K562 (cell line): ENCODE data around the gene FAM124B. TPM values are rescaled to one million over a fixed set of nuclear protein-coding genes. Genes with fewer than 3 reads are reported as not detected.

Source experiments
- ATAC-seq: fragments of 200-7000 bp; cut with Tn5 transposase; 3 replicates; pipeline ENCODE4 v1.9.1; 2020; ENCODE audit warnings: moderate library complexity
- BruUV-seq: library from RNA; stranded (reverse); fragments of 400-500 nt; replicated peaks from 2 replicates; lab custom pipeline; 2021; lab: Mats Ljungman, UMichigan
- CTCF ChIA-PET: fragments of 300-600 bp; formaldehyde crosslinking; extraction: SDS; loops from one replicate; lab custom pipeline; 2021; ENCODE audit warnings: low intra/inter-chr PET ratio; lab: Yijun Ruan, JAX
- POLR2A ChIA-PET: fragments of 300-600, 350-650 bp; sonication (Branson Sonifier 250); formaldehyde crosslinking; extraction: SDS; loops from one replicate; lab custom pipeline; 2021; ENCODE audit warnings: antibody characterized with exemption, inconsistent platforms; lab: Yijun Ruan, JAX
- DNase-seq, 4 experiments: peaks; one replicate each; pipeline versions ENCODE4 v3.0.0 to v3.0.0-alpha.2; 2011 to 2018; ENCODE audit warnings: low spot score in 3 of 4, mixed read lengths in 3 of 4; ENCODE audit errors: extremely low read depth in 1 of 4
- FAIRE-seq: peaks from 2 replicates; lab custom pipeline; 2011; peaks lifted over from hg19 to GRCh38; lab: Jason Lieb, UNC
- H2AFZ ChIP-seq: 2 replicates; pipeline ENCODE4 v1.6.0; 2011; ENCODE audit warnings: low read depth, low read length, control low read depth, inconsistent platforms
- H3K27ac ChIP-seq: fragments of 200-600 bp; 3 replicates; pipeline ENCODE4 v1.8.0; 2011; ENCODE audit warnings: low read depth, mild to moderate bottlenecking, control low read depth, inconsistent platforms, low read length, moderate library complexity, mixed read lengths; ENCODE audit errors: extremely low read depth
- H3K27me3 ChIP-seq, 2 experiments: fragments of 300-600 bp in 1 of 2; 2 replicates in 1 of 2; 3 replicates in 1 of 2; pipeline versions ENCODE4 v1.6.0 to v1.8.0; 2011; ENCODE audit warnings: inconsistent platforms in 2 of 2, low read length in 2 of 2, mild to moderate bottlenecking in 1 of 2, mixed read lengths in 1 of 2, moderate library complexity in 1 of 2; ENCODE audit not compliant: control insufficient read depth in 2 of 2, insufficient read depth in 2 of 2
- H3K36me3 ChIP-seq: fragments of 300-600 bp; 3 replicates; pipeline ENCODE4 v1.8.0; 2011; ENCODE audit warnings: mild to moderate bottlenecking, low read length, inconsistent platforms; ENCODE audit not compliant: control insufficient read depth, insufficient read depth
- H3K4me1 ChIP-seq, 2 experiments: fragments of 200-600 bp in 1 of 2; replicated peaks in 1 of 2; 2 replicates in 1 of 2; 3 replicates in 1 of 2; pipeline versions ENCODE4 v1.5.1 to v1.8.0; 2011; ENCODE audit warnings: inconsistent platforms in 2 of 2, low read length in 2 of 2, mild to moderate bottlenecking in 1 of 2, mixed read lengths in 1 of 2, moderate library complexity in 1 of 2; ENCODE audit not compliant: control insufficient read depth in 2 of 2, insufficient read depth in 2 of 2
- H3K4me2 ChIP-seq: 2 replicates; pipeline ENCODE4 v1.6.1; 2011; ENCODE audit warnings: low read length, control low read depth, inconsistent platforms, mixed read lengths; ENCODE audit not compliant: insufficient read depth
- H3K4me3 ChIP-seq: fragments of 200-600 bp; sonication (generic), shearing (Covaris generic); 2 replicates; pipeline ENCODE4 v1.5.1; 2016; ENCODE audit warnings: control low read depth, inconsistent platforms
- H3K79me2 ChIP-seq: fragments of 200-600 bp; 3 replicates; pipeline ENCODE4 v1.8.0; 2011; ENCODE audit warnings: low read length, inconsistent platforms; ENCODE audit not compliant: control insufficient read depth, insufficient read depth
- H3K9ac ChIP-seq, 2 experiments: 2 replicates each; pipeline versions ENCODE4 v1.6.0 to v1.6.1; 2011; ENCODE audit warnings: low read depth in 2 of 2, low read length in 2 of 2, control low read depth in 1 of 2, inconsistent platforms in 1 of 2, mild to moderate bottlenecking in 1 of 2, mixed read lengths in 1 of 2; ENCODE audit not compliant: insufficient read depth in 1 of 2
- H3K9me1 ChIP-seq: one replicate; pipeline ENCODE4 v1.6.0; 2011; ENCODE audit warnings: inconsistent platforms, mild to moderate bottlenecking, low read length, moderate library complexity; ENCODE audit not compliant: control insufficient read depth, insufficient read depth
- H3K9me3 ChIP-seq: replicated peaks from 2 replicates; pipeline ENCODE4 v1.5.1; 2011; ENCODE audit warnings: low read depth, low read length, inconsistent platforms; ENCODE audit not compliant: control insufficient read depth, insufficient read depth
- H4K20me1 ChIP-seq: replicated peaks from 2 replicates; pipeline ENCODE4 v1.6.1; 2011; ENCODE audit warnings: low read length, inconsistent platforms, mixed read lengths; ENCODE audit not compliant: control insufficient read depth, insufficient read depth
- BHLHE40 ChIP-seq: IDR thresholded peaks from 2 replicates; pipeline ENCODE4 v1.6.1; 2011; ENCODE audit warnings: low read length, improper control_type of control experiment
- CHCHD3 ChIP-seq: fragments of 250-450 bp; sonication (Bioruptor Pico); IDR thresholded peaks from 2 replicates; pipeline ENCODE4 v2.1.2; 2022; ENCODE audit warnings: mild to moderate bottlenecking
- KDM4B ChIP-seq, 2 experiments: fragments of 450-650 bp in 1 of 2; sonication (generic) in 1 of 2; IDR thresholded peaks; 2 replicates each; pipeline ENCODE4 v1.6.1; 2016 to 2017; ENCODE audit warnings: borderline replicate concordance in 2 of 2, antibody characterized with exemption in 1 of 2, low read depth in 1 of 2, mild to moderate bottlenecking in 1 of 2
- KHSRP ChIP-seq: fragments of 450-650 bp; IDR thresholded peaks from 2 replicates; pipeline ENCODE4 v1.6.1; 2017
- SETDB1 ChIP-seq: IDR thresholded peaks from one replicate; pipeline ENCODE4 v1.6.1; 2012; ENCODE audit warnings: low read length, control low read depth, inconsistent platforms
- TAF7 ChIP-seq: fragments of 450-650 bp; IDR thresholded peaks from 2 replicates; pipeline ENCODE4 v1.6.1; 2016; ENCODE audit warnings: missing genetic modification characterization, missing compliant biosample characterization
- ZFP30 ChIP-seq: fragments of 250-450 bp; sonication (Bioruptor Pico); IDR thresholded peaks from 2 replicates; pipeline ENCODE4 v1.8.0; 2022; ENCODE audit warnings: moderate library complexity, mild to moderate bottlenecking, inconsistent platforms, borderline replicate concordance
- ZNF23 ChIP-seq: fragments of 250-450 bp; sonication (Bioruptor Pico); IDR thresholded peaks from 2 replicates; pipeline ENCODE4 v1.4.0; 2020; ENCODE audit warnings: mild to moderate bottlenecking
- ZNF253 ChIP-seq: fragments of 250-450 bp; sonication (Bioruptor Pico); conservative IDR thresholded peaks from 2 replicates; pipeline ENCODE4 v1.6.1; 2021; ENCODE audit warnings: mild to moderate bottlenecking
- ZNF76 ChIP-seq: fragments of 250-450 bp; sonication (Bioruptor Pico); IDR thresholded peaks from 2 replicates; pipeline ENCODE4 v1.4.0; 2020; ENCODE audit warnings: mild to moderate bottlenecking, moderate library complexity, borderline replicate concordance
- WGBS: fragments of 100-300 bp; shearing (Covaris generic); methylation state at CpG from one replicate; pipeline ENCODE4 v1.1.6; 2016; ENCODE audit warnings: low coverage, mixed read lengths; ENCODE audit not compliant: insufficient coverage; ENCODE audit errors: missing lambda C conversion rate; 5-methylcytosine and 5-hydroxymethylcytosine counted together
- in situ Hi-C: fragments of 300-500 bp; cut with MboI; formaldehyde crosslinking; loops from 4 replicates; pipeline ENCODE4 v1.15.0; 2018; ENCODE audit warnings: inconsistent platforms, mixed read lengths
- intact Hi-C: fragments of 100-400 bp; cut with micrococcal nuclease; formaldehyde crosslinking; loops from 2 replicates; pipeline ENCODE4 v1.14.2; 2022
- polyA plus RNA-seq, 8 experiments: library from polyadenylated mRNA; depleted of rRNA in 4 of 8; stranded (reverse) in 5 of 8; unstranded in 3 of 8; fragments of >200 nt; fragmentation: Nextera tagmentation in 2 of 8; fragmentation: Illumina TruSeq in 1 of 8; extraction: Ambion mirVana in 2 of 8; extraction: Trizol in 1 of 8; gene quantifications; 2 replicates each; pipeline versions ENCODE4 v1.2.1 to v1.2.3, GENCODE V29; 2011 to 2014; ENCODE audit warnings: inconsistent platforms in 1 of 8, missing spikeins in 1 of 8
- total RNA-seq, 7 experiments: library from RNA; depleted of rRNA in 6 of 7; stranded (reverse); fragments of >200 nt in 6 of 7; fragmentation: Illumina TruSeq in 2 of 7; extraction: Trizol in 2 of 7; gene quantifications; 2 replicates each; pipeline versions ENCODE4 v1.2.1 to v1.2.3, GENCODE V29; 2011 to 2021; ENCODE audit warnings: low replicate concordance in 1 of 7

FAM124B gene
- total and polyA plus RNA-seq, 9 of the 15 experiments (the other 6 are each of a cell fraction or from before 2014, with no cell fraction given): 6.2 to 21.4 (median 9.3) TPM

DNA sequence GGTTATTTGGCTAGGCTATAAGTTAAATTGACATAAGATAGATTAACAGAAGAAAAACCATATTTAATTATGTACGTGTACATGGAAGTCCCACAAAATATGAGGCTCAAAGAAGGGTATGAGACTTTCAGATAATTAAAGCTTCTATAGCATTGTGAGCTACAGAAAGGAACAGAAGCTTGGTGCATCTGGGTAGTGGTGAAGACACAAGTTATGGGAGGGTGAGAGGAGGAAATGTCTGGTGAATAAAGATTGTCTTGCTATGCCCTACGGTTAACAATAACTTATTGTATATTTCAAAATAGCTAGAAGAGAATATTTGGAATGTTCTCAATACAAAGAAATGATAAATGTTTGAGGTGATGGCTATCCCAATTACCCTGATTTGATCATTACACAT lies 6.8 kb upstream of the FAM124B start:
- FAIRE-seq: no peak
- H3K4me3 ChIP-seq: no peak overlapping the region
- no peaks in the 10 kb centered on the region for H3K9me1 ChIP-seq
- ChIA-PET CTCF (no interaction called here), POLR2A (no interaction called here)
- no peak overlapping the region for H2AFZ ChIP-seq
- in situ Hi-C loops (no loop called here), intact Hi-C loops (no loop called here)
- 3% methylated on average over 2 of the region's 2 CpGs for WGBS
- H3K79me2 ChIP-seq: no peaks in the 10 kb centered on the region
- H3K9me3 ChIP-seq: no peaks in the 10 kb centered on the region
- DNase-seq: no peak
- H3K4me1 ChIP-seq: no peaks in the 10 kb centered on the region; a peak in 1 of 5 replicates
- H3K36me3 ChIP-seq: no peaks in the 10 kb centered on the region
- TF ChIP-seq BHLHE40: no peak
- no peak for TF ChIP-seq CHCHD3 (CRISPR knock-in tag)
- TF ChIP-seq ZFP30 (CRISPR knock-in tag): no peak
- TF ChIP-seq ZNF76 (CRISPR knock-in tag): no peak
- no peak for TF ChIP-seq SETDB1
- no peak for TF ChIP-seq KHSRP
- no peak for TF ChIP-seq TAF7 (tag)
- no peak for TF ChIP-seq ZNF23
- TF ChIP-seq ZNF253: no peak
- no peak for TF ChIP-seq KDM4B (IDR thresholded peaks at IDR 0.05; ENCODE audit: borderline replicate concordance in 2 of 2, low read depth in 1 of 2)
- no peak for ATAC-seq
- no TSS peak for BruUV-seq
- H3K9ac ChIP-seq: no peak overlapping the region
- H4K20me1 ChIP-seq: no peaks in the 10 kb centered on the region
- no peak overlapping the region for H3K27ac ChIP-seq
- no peak overlapping the region for H3K4me2 ChIP-seq
- H3K27me3 ChIP-seq: no peaks in the 10 kb centered on the region
